T47D (cell line): ENCODE measurements around the gene GRK1.

Experiments
- DNase-seq, 2 experiments: peaks; one replicate each; pipeline versions ENCODE4 v3.0.0 to v3.0.0-alpha.2; 2011 to 2012; ENCODE audit warnings: low read depth in 1 of 2, low spot score in 1 of 2
- JUND ChIP-seq: IDR thresholded peaks from 2 replicates; pipeline ENCODE4 v1.6.1; 2012; ENCODE audit warnings: low read depth
- in situ Hi-C: cut with HindIII; loops from 2 replicates; pipeline ENCODE4 v1.10.0; 2016; ENCODE audit warnings: low sequenced_read_pairs, low pct_unique_long_range_greater_than_20kb

GRK1 gene

GRCh38 chr13:113666329-113666670 is 719 bp upstream of the GRK1 start:
- TF ChIP-seq JUND = no peak
- in situ Hi-C loops = no loop called here
- DNase-seq = no peak

GRCh38 chr13:113667771-113668490 is 912 bp downstream of the GRK1 start:
- in situ Hi-C loops = no loop called here

GRCh38 chr13:113668491-113668971 is 1.5 kb downstream of the GRK1 start:
- no peak for DNase-seq
- in situ Hi-C loops = no loop called here
- TF ChIP-seq JUND = no peak

More at GRCh38 chr13:113667771-113668490, 912 bp downstream of the GRK1 start:
- TF ChIP-seq JUND = no peak
- no peak for DNase-seq

GRCh38 chr13:113669231-113669754 is 2.3 kb downstream of the GRK1 start:
- in situ Hi-C loops = no loop called here
- DNase-seq = no peak
- TF ChIP-seq JUND = no peak

GRCh38 chr13:113669755-113670341 is 2.8 kb downstream of the GRK1 start:
- in situ Hi-C loops = no loop called here
- no peak for TF ChIP-seq JUND
- no peak for DNase-seq

- no peak for TF ChIP-seq JUND
- DNase-seq = no peak
- in situ Hi-C loops = no loop called here
Observed at GRCh38 chr13:113670541-113670940, 3.5 kb downstream of the GRK1 start.

- no peak for DNase-seq
- TF ChIP-seq JUND = no peak
- in situ Hi-C loops = no loop called here
Observed at GRCh38 chr13:113671066-113672001, 4.3 kb downstream of the GRK1 start.

GRCh38 chr13:113672002-113672651 is 5.1 kb downstream of the GRK1 start:
- in situ Hi-C loops = no loop called here
- DNase-seq = no peak
- TF ChIP-seq JUND = no peak

GRCh38 chr13:113722921-113723320 is 55.9 kb downstream of the GRK1 start:
- in situ Hi-C loops = no loop called here
- no peak for TF ChIP-seq JUND
- no peak for DNase-seq

- in situ Hi-C loops = no loop called here
- DNase-seq = no peak
- no peak for TF ChIP-seq JUND
Observed at GRCh38 chr13:113723410-113724015, 56.5 kb downstream of the GRK1 start.

- DNase-seq = no peak
- no peak for TF ChIP-seq JUND
- in situ Hi-C loops = no loop called here
Observed at GRCh38 chr13:113724016-113724758, 57.2 kb downstream of the GRK1 start.
